Tibial nerve (tissue), 3 donors: ENCODE measurements around the gene MPZL1.

Experiments
- CTCF ChIP-seq, 5 experiments: fragments of 200-600 bp in 3 of 5; fragments of 450-650 bp in 2 of 5; sonication (generic) in 3 of 5; IDR thresholded peaks; one replicate each; pipeline ENCODE4 v1.5.1; 2016 to 2019; ENCODE audit warnings: antibody characterized with exemption in 5 of 5, mild to moderate bottlenecking in 3 of 5, moderate library complexity in 2 of 5
- POLR2A ChIP-seq, 2 donors: fragments of 450-650 bp; IDR thresholded peaks; one replicate each; pipeline ENCODE4 v1.6.1; 2017; ENCODE audit warnings: antibody characterized with exemption in 2 of 2, mild to moderate bottlenecking in 2 of 2, moderate library complexity in 2 of 2

DNA sequence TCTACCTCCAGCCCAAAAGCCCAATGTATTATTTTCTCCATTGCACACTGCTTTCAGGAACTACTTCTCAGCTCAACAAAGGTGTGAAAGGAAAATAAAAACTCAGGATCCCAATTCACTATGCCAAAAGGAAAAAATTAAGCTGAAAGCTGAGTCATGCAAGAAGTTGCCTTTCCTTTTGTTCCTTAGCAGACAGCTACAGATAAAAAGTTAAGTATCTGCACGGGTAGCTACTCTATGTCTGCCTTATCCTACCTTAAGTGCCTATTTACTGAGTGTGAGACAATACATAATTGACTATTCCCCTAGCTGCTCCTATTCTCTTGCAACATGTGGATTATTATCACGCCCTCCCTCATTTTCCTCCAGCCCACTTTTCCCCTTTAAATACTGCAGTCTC is 108.1 kb downstream of the MPZL1 start:
- TF ChIP-seq CTCF (IDR thresholded peaks at IDR 0.05) (no peak), POLR2A (IDR thresholded peaks at IDR 0.05) (no peak)
